Astrocyte (in vitro differentiated cells and primary cell): Measurements from ENCODE around the gene NUP160. TPM values are rescaled to one million over a fixed set of nuclear protein-coding genes. Genes with fewer than 3 reads are reported as not detected.

Experiments
- DNase-seq: peaks from one replicate; pipeline ENCODE4 v3.0.0-alpha.2; 2010; ENCODE audit warnings: low read depth
- FAIRE-seq: peaks from 2 replicates; lab custom pipeline; 2011; peaks lifted over from hg19 to GRCh38; lab: Jason Lieb, UNC
- H2AFZ ChIP-seq: 2 replicates; pipeline ENCODE4 v1.6.0; 2012; ENCODE audit warnings: low read depth, low read length, inconsistent platforms
- H3K27ac ChIP-seq: 2 replicates; pipeline ENCODE4 v1.5.1; 2011; ENCODE audit warnings: low read depth, low read length, inconsistent platforms
- H3K27me3 ChIP-seq: 2 replicates; pipeline ENCODE4 v1.6.0; 2011; ENCODE audit warnings: low read length, inconsistent platforms; ENCODE audit not compliant: insufficient read depth
- H3K36me3 ChIP-seq: 2 replicates; pipeline ENCODE4 v1.5.1; 2011; ENCODE audit warnings: low read length, inconsistent platforms; ENCODE audit not compliant: insufficient read depth
- H3K4me1 ChIP-seq: 2 replicates; pipeline ENCODE4 v1.5.1; 2011; ENCODE audit warnings: low read length, inconsistent platforms; ENCODE audit not compliant: insufficient read depth
- H3K4me2 ChIP-seq: 2 replicates; pipeline ENCODE4 v1.6.0; 2012; ENCODE audit warnings: low read length, inconsistent platforms
- H3K4me3 ChIP-seq: 2 replicates; pipeline ENCODE4 v1.5.1; 2011; ENCODE audit warnings: low read depth, mild to moderate bottlenecking, low read length, inconsistent platforms; ENCODE audit not compliant: insufficient read depth
- H3K79me2 ChIP-seq: 2 replicates; pipeline ENCODE4 v1.6.0; 2012; ENCODE audit warnings: mild to moderate bottlenecking, low read length, inconsistent platforms; ENCODE audit not compliant: insufficient read depth
- H3K9ac ChIP-seq: 2 replicates; pipeline ENCODE4 v1.6.0; 2012; ENCODE audit warnings: mild to moderate bottlenecking, low read length, inconsistent platforms
- H3K9me3 ChIP-seq: 2 replicates; pipeline ENCODE4 v1.5.1; 2012; ENCODE audit warnings: low read depth, mild to moderate bottlenecking, low read length, inconsistent platforms; ENCODE audit not compliant: insufficient read depth
- H4K20me1 ChIP-seq: 2 replicates; pipeline ENCODE4 v1.6.0; 2012; ENCODE audit warnings: low read length, inconsistent platforms; ENCODE audit not compliant: insufficient read depth
- H3K27ac Mint-ChIP-seq: one replicate; pipeline ENCODE4 v1.8.0; 2021; ENCODE audit warnings: mild to moderate bottlenecking, mixed read lengths; ENCODE audit not compliant: unreplicated experiment
- H3K27me3 Mint-ChIP-seq: one replicate; pipeline ENCODE4 v1.8.0; 2021; ENCODE audit warnings: low read depth, mixed read lengths; ENCODE audit not compliant: unreplicated experiment
- H3K36me3 Mint-ChIP-seq: one replicate; pipeline ENCODE4 v1.8.0; 2021; ENCODE audit warnings: low read depth, mixed read lengths; ENCODE audit not compliant: unreplicated experiment
- H3K4me1 Mint-ChIP-seq: one replicate; pipeline ENCODE4 v1.8.0; 2021; ENCODE audit warnings: low read depth, mixed read lengths; ENCODE audit not compliant: unreplicated experiment
- H3K4me3 Mint-ChIP-seq: one replicate; pipeline ENCODE4 v1.8.0; 2021; ENCODE audit warnings: mild to moderate bottlenecking, moderate library complexity, mixed read lengths; ENCODE audit not compliant: unreplicated experiment
- H3K9me3 Mint-ChIP-seq: one replicate; pipeline ENCODE4 v1.8.0; 2021; ENCODE audit warnings: mild to moderate bottlenecking, mixed read lengths; ENCODE audit not compliant: unreplicated experiment
- EZH2 ChIP-seq: IDR thresholded peaks from 2 replicates; pipeline ENCODE4 v1.6.1; 2012; ENCODE audit warnings: mild to moderate bottlenecking, low read length, inconsistent platforms; ENCODE audit not compliant: insufficient read depth
- total RNA-seq: library from RNA; stranded (reverse); gene quantifications from 2 replicates; pipeline ENCODE4 v1.2.1, GENCODE V29; 2021
- TF ChIP-seq, protein P1 (sequence below): IDR thresholded peaks from 2 replicates; pipeline ENCODE4 v1.5.1; 2011; ENCODE audit warnings: low read depth, mild to moderate bottlenecking, inconsistent platforms, low read length, moderate library complexity; ENCODE audit not compliant: insufficient read depth

The NUP160 gene
- total RNA-seq, 1 donor from 2014 or later: 23.8 TPM

DNA sequence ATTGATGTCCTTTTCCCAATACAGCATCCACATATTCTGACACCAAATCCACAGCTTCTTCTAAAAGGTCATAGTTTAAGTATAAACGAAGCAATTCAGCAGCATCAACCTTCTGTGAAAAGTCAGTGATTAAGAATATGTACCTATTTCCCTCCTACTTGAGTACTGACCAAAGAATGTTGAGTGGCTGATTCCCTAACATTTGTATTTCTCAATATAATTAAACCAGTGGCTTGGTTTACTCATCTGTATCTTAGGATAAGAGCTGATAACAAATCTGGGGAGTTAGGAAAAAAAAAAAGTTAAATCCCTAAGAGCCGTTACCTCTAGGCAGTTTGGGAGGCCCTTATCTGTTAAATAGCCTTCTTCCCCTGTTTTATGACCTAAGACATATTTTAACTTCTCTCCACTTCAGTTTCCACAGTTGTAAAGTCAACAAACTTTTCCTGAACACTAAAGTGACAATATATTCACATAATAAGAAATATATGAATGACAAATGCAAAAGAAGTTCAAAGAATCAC lies 65.0 kb downstream of the NUP160 start:
- Histone ChIP-seq H3K4me3 (no peak overlapping the region), H3K9ac (no peak overlapping the region), H3K27me3 (no peaks in the 10 kb centered on the region), H3K36me3 (peaks cover 60% of the 10 kb centered on the region), H3K9me3 (no peaks in the 10 kb centered on the region), H3K4me1 (no peaks in the 10 kb centered on the region), H3K4me2 (no peak overlapping the region), H3K27ac (no peak overlapping the region), H4K20me1 (no peaks in the 10 kb centered on the region), H2AFZ (no peak overlapping the region), H3K79me2 (no peaks in the 10 kb centered on the region)
- Mint-ChIP-seq H3K9me3 (no peaks in the 10 kb centered on the region), H3K4me1 (no peaks in the 10 kb centered on the region), H3K36me3 (peaks cover 7% of the 10 kb centered on the region), H3K27ac (no peak overlapping the region), H3K4me3 (no peak overlapping the region), H3K27me3 (no peaks in the 10 kb centered on the region)
- FAIRE-seq (no peak), DNase-seq (no peak)
- TF ChIP-seq, protein P1, sequence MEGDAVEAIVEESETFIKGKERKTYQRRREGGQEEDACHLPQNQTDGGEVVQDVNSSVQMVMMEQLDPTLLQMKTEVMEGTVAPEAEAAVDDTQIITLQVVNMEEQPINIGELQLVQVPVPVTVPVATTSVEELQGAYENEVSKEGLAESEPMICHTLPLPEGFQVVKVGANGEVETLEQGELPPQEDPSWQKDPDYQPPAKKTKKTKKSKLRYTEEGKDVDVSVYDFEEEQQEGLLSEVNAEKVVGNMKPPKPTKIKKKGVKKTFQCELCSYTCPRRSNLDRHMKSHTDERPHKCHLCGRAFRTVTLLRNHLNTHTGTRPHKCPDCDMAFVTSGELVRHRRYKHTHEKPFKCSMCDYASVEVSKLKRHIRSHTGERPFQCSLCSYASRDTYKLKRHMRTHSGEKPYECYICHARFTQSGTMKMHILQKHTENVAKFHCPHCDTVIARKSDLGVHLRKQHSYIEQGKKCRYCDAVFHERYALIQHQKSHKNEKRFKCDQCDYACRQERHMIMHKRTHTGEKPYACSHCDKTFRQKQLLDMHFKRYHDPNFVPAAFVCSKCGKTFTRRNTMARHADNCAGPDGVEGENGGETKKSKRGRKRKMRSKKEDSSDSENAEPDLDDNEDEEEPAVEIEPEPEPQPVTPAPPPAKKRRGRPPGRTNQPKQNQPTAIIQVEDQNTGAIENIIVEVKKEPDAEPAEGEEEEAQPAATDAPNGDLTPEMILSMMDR: no peak
- TF ChIP-seq EZH2: no peak

DNA sequence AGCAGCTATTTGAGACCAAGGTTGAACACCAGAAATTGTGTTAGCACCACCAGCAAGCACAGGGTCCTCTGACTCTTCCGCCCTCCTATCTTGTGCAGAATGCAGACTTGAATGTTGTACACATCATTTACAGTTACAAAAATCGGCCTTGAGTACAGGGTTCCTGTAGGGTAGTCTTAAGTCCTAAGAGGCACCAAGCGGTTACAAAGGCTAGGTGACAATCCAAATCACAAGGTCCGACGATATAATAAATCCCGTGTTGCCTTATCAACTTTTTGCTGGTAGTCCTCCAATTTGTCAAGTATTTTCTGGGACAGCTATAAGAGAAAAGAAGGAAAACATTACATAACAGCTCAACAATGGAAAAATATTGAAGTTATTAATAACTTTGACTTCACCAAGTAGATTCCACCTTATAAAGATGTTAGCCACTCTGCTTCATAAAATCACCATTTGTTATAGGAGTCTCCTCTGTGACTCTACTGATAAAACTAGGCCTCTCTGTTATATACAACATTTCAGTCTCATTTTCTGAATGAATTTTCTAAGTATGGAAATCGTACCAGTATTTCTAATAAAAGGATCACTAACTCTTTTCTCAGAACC lies 69.2 kb downstream of the NUP160 start:
- Mint-ChIP-seq H3K27ac (no peak overlapping the region), H3K9me3 (no peaks in the 10 kb centered on the region), H3K4me3 (no peak overlapping the region), H3K4me1 (no peaks in the 10 kb centered on the region), H3K36me3 (peaks cover 19% of the 10 kb centered on the region), H3K27me3 (no peaks in the 10 kb centered on the region)
- Histone ChIP-seq H4K20me1 (no peaks in the 10 kb centered on the region), H3K9ac (no peak overlapping the region), H3K4me3 (no peak overlapping the region), H3K4me1 (no peaks in the 10 kb centered on the region), H2AFZ (no peak overlapping the region), H3K27me3 (no peaks in the 10 kb centered on the region), H3K4me2 (no peak overlapping the region), H3K36me3 (peaks cover 46% of the 10 kb centered on the region), H3K27ac (no peak overlapping the region), H3K79me2 (no peaks in the 10 kb centered on the region), H3K9me3 (no peaks in the 10 kb centered on the region)
- FAIRE-seq: no peak
- no peak for TF ChIP-seq EZH2
- TF ChIP-seq, protein P1: no peak
- no peak for DNase-seq

DNA sequence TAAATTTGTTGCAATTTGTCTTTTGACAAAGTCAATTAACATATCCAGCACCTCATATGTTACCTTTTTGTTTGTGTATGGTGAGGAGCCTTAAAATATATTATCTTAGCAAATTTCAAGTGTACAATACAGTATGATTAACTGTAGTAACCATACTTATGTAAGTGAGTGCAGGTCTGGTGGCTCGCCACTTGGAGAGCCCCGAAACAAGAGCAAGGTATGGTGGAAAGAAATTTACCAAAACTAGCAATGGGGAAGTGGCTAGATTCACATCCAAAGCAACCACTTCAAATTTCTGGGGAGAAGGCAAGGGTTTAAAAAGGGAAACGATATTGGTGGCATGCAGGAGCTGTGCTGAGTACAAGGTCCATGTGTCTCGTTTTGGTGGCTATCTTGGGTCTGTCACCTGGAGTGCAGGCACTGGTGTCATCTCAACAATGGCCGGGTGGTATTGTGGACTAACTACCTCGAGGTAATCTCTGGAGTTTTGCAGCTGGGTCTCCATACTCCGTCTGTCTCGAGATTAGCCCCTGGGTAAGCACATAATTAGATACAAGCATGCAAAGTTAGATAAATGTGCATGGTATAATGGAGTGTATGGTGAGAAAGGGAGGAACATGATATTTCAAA lies 72.8 kb downstream of the NUP160 start:
- no peak for FAIRE-seq
- no peak overlapping the region for H3K4me2 ChIP-seq
- no peaks in the 10 kb centered on the region for H3K9me3 Mint-ChIP-seq
- H3K27me3 ChIP-seq: no peaks in the 10 kb centered on the region
- H3K9me3 ChIP-seq: no peaks in the 10 kb centered on the region
- H3K36me3 ChIP-seq: peaks cover 28% of the 10 kb centered on the region
- H3K27ac Mint-ChIP-seq: peak overlapping the region; percentile 50
- no peak overlapping the region for H3K9ac ChIP-seq
- H3K27ac ChIP-seq: no peak overlapping the region
- H3K79me2 ChIP-seq: no peaks in the 10 kb centered on the region
- no peak overlapping the region for H3K4me3 ChIP-seq
- no peak for TF ChIP-seq EZH2
- TF ChIP-seq, protein P1: no peak
- H3K27me3 Mint-ChIP-seq: no peaks in the 10 kb centered on the region
- H3K4me1 ChIP-seq: no peaks in the 10 kb centered on the region
- peaks cover 16% of the 10 kb centered on the region for H3K36me3 Mint-ChIP-seq
- DNase-seq: no peak
- no peaks in the 10 kb centered on the region for H3K4me1 Mint-ChIP-seq
- H3K4me3 Mint-ChIP-seq: no peak overlapping the region
- H2AFZ ChIP-seq: no peak overlapping the region
- H4K20me1 ChIP-seq: no peaks in the 10 kb centered on the region
